Activated naive CD4-positive, alpha-beta T cell (primary cell): ENCODE data around the gene ALG6.
"Not testable (repeated sequence)": the region's sequence is repeated elsewhere in the genome, so short reads cannot be mapped to it uniquely, and the experiment has no call there.

ENCODE experiments used
- DNase-seq, 4 experiments: peaks; one replicate each; lab custom pipeline; 2025; lab: John Stamatoyannopoulos, UW

ALG6 gene

GRCh38 chr1:63328122-63328521, 39.3 kb upstream of the ALG6 start:
- no peak for DNase-seq

- no peak for DNase-seq
Measured at GRCh38 chr1:63328781-63329180, 38.6 kb upstream of the ALG6 start.

- no peak for DNase-seq
Measured at GRCh38 chr1:63329621-63330330, 37.7 kb upstream of the ALG6 start.

GRCh38 chr1:63330331-63330916, 37.0 kb upstream of the ALG6 start:
- no peak for DNase-seq

GRCh38 chr1:63342402-63342801, 25.0 kb upstream of the ALG6 start:
- no peak for DNase-seq

- no peak for DNase-seq
Measured at GRCh38 chr1:63343922-63344321, 23.5 kb upstream of the ALG6 start.

GRCh38 chr1:63350320-63350719, 17.1 kb upstream of the ALG6 start:
- DNase-seq, result no peak

GRCh38 chr1:63352736-63353135, 14.7 kb upstream of the ALG6 start:
- no peak for DNase-seq

GRCh38 chr1:63356234-63356633, 11.2 kb upstream of the ALG6 start:
- not testable (repeated sequence) for DNase-seq

- DNase-seq, result no peak
Measured at GRCh38 chr1:63359561-63359960, 7.9 kb upstream of the ALG6 start.

- no peak for DNase-seq
Measured at GRCh38 chr1:63362073-63362472, 5.4 kb upstream of the ALG6 start.

GRCh38 chr1:63362578-63362977, 4.8 kb upstream of the ALG6 start:
- DNase-seq, result no peak

- DNase-seq, result no peak
Measured at GRCh38 chr1:63363014-63363413, 4.4 kb upstream of the ALG6 start.

- DNase-seq, result no peak
Measured at GRCh38 chr1:63366908-63367214, 566 bp upstream of the ALG6 start.

- DNase-seq, result no peak
Measured at GRCh38 chr1:63368131-63368530, 704 bp downstream of the ALG6 start.

GRCh38 chr1:63379583-63379982, 12.2 kb downstream of the ALG6 start:
- no peak for DNase-seq

GRCh38 chr1:63381741-63382140, 14.3 kb downstream of the ALG6 start:
- DNase-seq, result no peak

GRCh38 chr1:63401945-63402344, 34.5 kb downstream of the ALG6 start:
- DNase-seq, result no peak

GRCh38 chr1:63403386-63403785, 36.0 kb downstream of the ALG6 start:
- no peak for DNase-seq

GRCh38 chr1:63405021-63405420, 37.6 kb downstream of the ALG6 start:
- DNase-seq, result no peak

- no peak for DNase-seq
Measured at GRCh38 chr1:63405987-63406386, 38.6 kb downstream of the ALG6 start.

GRCh38 chr1:63407002-63407401, 39.6 kb downstream of the ALG6 start:
- DNase-seq, result no peak

GRCh38 chr1:63408331-63408730, 40.9 kb downstream of the ALG6 start:
- no peak for DNase-seq

- DNase-seq, result no peak
Measured at GRCh38 chr1:63411066-63411465, 43.6 kb downstream of the ALG6 start.
